Measurements from ENCODE around the gene PHLDB1. TPM values are rescaled to one million over a fixed set of nuclear protein-coding genes. Genes with fewer than 3 reads are reported as not detected.

The PHLDB1 gene
- total RNA-seq, 4 donors from 2014 or later, result 51.9 to 77.4 (median 70.2) TPM

DNA sequence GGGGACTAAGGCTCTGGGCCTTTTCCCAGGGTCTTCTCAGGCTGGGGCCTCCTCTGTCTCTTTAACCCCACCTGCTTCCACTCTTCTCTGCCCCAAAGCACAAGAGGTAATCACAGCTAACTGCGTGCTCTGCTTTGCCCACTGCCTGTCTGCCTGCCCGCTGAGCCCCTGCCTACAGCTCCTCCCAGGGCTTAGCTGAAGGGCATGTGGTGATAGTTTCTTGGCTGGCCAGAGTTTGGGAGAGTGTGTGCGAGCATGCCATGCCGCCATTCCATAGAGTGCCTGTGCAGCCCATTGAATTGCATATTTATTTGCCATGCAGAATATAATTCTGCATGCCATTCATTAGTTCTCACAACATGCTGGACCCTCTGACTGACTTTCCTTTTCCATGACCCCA is 32.5 kb downstream of the PHLDB1 start:
- intact Hi-C loops (cut with DNase I; ENCODE audit: low total_unique reads), result no loop called here
- 63 to 66% methylated on average over 4 of the region's 4 CpGs for WGBS, 2 donors
- DNase-seq (ENCODE audit: low spot score in 2 of 2), result no peak
- TF ChIP-seq, protein P1, sequence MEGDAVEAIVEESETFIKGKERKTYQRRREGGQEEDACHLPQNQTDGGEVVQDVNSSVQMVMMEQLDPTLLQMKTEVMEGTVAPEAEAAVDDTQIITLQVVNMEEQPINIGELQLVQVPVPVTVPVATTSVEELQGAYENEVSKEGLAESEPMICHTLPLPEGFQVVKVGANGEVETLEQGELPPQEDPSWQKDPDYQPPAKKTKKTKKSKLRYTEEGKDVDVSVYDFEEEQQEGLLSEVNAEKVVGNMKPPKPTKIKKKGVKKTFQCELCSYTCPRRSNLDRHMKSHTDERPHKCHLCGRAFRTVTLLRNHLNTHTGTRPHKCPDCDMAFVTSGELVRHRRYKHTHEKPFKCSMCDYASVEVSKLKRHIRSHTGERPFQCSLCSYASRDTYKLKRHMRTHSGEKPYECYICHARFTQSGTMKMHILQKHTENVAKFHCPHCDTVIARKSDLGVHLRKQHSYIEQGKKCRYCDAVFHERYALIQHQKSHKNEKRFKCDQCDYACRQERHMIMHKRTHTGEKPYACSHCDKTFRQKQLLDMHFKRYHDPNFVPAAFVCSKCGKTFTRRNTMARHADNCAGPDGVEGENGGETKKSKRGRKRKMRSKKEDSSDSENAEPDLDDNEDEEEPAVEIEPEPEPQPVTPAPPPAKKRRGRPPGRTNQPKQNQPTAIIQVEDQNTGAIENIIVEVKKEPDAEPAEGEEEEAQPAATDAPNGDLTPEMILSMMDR (IDR thresholded peaks at IDR 0.05), result no peak
- no peak for TF ChIP-seq POLR2A (IDR thresholded peaks at IDR 0.05)
- no peak overlapping the region for H3K4me3 ChIP-seq (ENCODE audit: low read depth, poor library complexity, severe bottlenecking)

DNA sequence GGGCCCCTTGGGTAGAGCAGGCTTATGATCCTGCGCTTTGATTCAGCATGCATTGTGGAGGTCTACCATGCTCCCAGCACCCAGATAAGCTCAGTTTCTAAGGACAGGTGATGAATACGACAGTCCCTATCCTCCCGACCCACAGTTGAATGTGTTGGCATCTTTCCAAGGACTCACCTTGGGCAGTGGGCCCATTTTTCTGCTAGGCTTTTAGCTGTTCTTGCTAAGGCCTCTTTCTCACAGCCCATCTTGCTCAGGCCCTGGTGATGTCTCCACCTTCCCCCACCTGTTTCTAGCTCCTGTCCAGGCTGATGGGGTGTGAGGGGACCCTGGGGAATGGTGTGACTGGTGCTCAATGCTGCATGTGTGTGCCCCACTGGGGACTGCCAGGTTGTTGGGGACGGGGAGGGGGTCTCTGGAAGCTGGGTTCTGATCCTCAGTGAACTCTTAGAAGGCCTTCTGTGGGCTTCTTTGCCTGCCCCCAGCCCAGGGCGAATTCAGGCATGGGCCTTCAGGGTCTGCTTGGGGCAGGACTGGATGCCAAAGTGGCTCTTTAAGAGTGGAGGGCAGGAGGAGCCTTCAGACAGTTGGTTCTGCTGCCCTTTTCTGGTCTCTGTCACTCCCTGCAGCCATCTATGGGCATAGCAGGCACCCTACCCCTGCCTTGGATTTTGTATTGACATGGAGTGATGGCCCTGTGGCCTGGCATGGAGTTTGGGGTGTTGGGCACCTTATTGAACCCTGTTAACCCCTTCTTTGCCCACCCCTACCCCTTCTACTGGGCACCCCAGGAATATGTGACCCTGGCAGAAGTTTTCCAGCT is 33.1 kb downstream of the PHLDB1 start:
- no peak overlapping the region for H3K4me3 ChIP-seq (ENCODE audit: low read depth, poor library complexity, severe bottlenecking)
- TF ChIP-seq, protein P1 (IDR thresholded peaks at IDR 0.05), result no peak
- no peak for TF ChIP-seq POLR2A (IDR thresholded peaks at IDR 0.05)
- 63 to 65% methylated on average over 5 of the region's 5 CpGs for WGBS, 2 donors
- no peak for DNase-seq (ENCODE audit: low spot score in 2 of 2)
- intact Hi-C loops (cut with DNase I; ENCODE audit: low total_unique reads), result no loop called here

DNA sequence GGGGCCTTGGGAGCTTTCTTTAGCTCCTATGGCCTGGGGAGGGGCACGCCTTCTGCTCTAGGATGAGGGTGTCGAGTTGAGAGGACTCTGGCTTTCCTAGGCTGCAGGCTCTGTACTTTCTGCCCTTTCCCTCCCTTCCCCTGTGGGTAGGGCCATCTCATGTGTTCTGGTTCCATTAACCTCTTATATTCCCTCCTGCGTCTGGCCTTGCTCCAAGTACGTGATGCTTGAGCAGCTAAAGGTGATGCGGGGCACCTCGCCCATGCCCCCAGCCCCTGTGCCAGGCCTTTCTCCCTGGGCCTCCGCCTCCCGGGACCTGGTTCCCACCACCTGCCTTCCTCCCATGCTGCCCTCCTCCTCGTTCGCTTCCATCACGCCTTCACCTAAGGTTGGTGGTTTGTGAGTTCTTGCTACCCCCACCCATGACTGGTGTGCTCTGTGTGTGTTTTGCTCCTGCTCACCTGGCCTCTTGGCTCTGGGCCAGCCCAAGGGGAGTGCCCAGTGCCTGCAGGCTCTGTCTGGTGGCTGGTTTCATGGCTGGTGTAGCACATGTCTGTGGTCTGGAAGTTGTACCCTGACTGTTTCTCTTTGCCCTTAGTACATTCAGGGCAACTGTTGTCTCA is 34.1 kb downstream of the PHLDB1 start:
- no peak for DNase-seq (ENCODE audit: low spot score in 2 of 2)
- WGBS, 2 donors, result 57 to 63% methylated on average over 9 to 11 of the region's 11 CpGs
- TF ChIP-seq, protein P1 (IDR thresholded peaks at IDR 0.05), result no peak
- no peak for TF ChIP-seq POLR2A (IDR thresholded peaks at IDR 0.05)
- intact Hi-C loops (cut with DNase I; ENCODE audit: low total_unique reads), result no loop called here
- no peak overlapping the region for H3K4me3 ChIP-seq (ENCODE audit: low read depth, poor library complexity, severe bottlenecking)

DNA sequence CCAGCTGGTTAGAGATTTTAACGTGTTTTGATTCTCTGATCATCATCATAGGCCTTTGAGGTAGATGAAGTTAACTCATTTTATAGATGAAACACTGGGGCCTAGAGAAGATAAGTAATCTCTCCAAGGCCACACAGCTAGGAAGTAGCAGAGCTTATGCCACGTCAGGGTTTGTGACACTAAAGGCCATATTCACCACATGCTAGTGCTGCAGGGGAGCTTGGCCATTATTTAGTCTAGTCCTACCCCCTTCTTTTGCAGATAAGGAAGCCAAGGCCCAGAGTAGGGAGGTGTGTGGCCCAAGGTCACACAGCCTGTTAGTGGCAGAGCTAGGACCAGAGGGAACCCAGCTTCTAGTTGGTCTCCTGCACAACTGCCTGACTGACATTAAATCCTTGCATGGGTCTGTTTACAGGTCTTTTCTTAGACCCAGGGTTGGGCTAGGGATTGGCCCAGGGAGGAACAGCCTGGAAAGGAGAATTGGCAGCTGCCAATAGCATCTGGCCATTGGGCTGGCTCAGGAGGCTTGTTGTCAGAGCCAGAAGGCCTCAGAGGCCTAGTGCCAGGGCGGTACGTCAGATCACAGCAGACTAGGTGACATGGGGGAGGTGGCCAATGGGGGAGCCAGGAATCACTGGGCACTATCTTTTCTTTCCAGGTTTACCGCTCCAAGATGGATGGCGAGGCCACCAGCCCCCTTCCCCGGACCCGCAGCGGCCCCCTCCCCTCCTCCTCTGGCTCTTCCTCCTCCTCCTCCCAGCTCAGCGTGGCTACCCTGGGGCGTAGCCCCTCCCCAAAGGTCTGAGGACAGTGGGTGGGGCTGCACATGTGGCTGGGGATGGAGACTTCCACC is 36.0 kb downstream of the PHLDB1 start:
- DNase-seq (ENCODE audit: low spot score in 2 of 2), result no peak
- no peak for TF ChIP-seq POLR2A (IDR thresholded peaks at IDR 0.05)
- TF ChIP-seq, protein P1 (IDR thresholded peaks at IDR 0.05), result no peak
- intact Hi-C loops (cut with DNase I; ENCODE audit: low total_unique reads), result no loop called here
- 69 to 74% methylated on average over 11 of the region's 11 CpGs for WGBS, 2 donors
- no peak overlapping the region for H3K4me3 ChIP-seq (ENCODE audit: low read depth, poor library complexity, severe bottlenecking)

DNA sequence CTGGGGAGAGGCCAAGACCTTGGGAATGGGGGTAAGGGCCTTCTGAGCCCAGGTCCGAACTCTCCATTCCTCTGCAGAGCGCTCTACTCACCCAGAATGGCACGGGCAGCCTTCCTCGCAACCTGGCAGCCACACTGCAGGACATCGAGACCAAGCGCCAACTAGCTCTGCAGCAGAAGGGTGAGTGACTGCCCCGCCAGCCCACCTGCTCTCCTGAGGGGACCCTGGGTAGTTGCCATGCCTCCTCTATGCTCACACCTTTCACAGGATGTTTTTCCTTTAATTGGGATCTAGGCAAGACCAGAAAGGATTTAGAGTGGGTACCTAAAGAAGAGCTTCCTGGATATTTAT is 36.6 kb downstream of the PHLDB1 start:
- intact Hi-C loops (cut with DNase I; ENCODE audit: low total_unique reads), result no loop called here
- 93 to 94% methylated on average over 7 of the region's 7 CpGs for WGBS, 2 donors
- TF ChIP-seq, protein P1 (IDR thresholded peaks at IDR 0.05), result no peak
- DNase-seq (ENCODE audit: low spot score in 2 of 2), result no peak
- H3K4me3 ChIP-seq (ENCODE audit: low read depth, poor library complexity, severe bottlenecking), result no peak overlapping the region

Measured in lower leg skin (tissue), 4 donors.